HG02852 (cell line): ENCODE results near the gene IL15RA.
A peak's percentile ranks its signal among the peaks of the same experiment; 100 is the strongest.

Experiments used
- ATAC-seq: cut with Tn5 transposase; IDR thresholded peaks from one replicate; pipeline ENCODE4 v1.9.1; 2021; ENCODE audit warnings: mild to moderate bottlenecking, moderate library complexity; ENCODE audit not compliant: unreplicated experiment

Gene IL15RA

GRCh38 chr10:5977471-5978229 lies at the start of gene IL15RA:
TSS of gene IL15RA (minus strand) at chr10:5977543. CDS start at chr10:5977492, 51 bp downstream.
- peak; percentile 69 for ATAC-seq

- ATAC-seq = no peak
Observed at GRCh38 chr10:6025683-6026255, 48.4 kb upstream of the IL15RA start.

GRCh38 chr10:6024334-6024682 lies 47.0 kb upstream of the IL15RA start:
- ATAC-seq = no peak

GRCh38 chr10:6023661-6024333 lies 46.5 kb upstream of the IL15RA start:
- no peak for ATAC-seq

- no peak for ATAC-seq
Observed at GRCh38 chr10:6022660-6023059, 45.3 kb upstream of the IL15RA start.

- ATAC-seq = no peak
Observed at GRCh38 chr10:6020826-6021225, 43.5 kb upstream of the IL15RA start.

GRCh38 chr10:6019796-6020195 lies 42.5 kb upstream of the IL15RA start:
- ATAC-seq = no peak

- ATAC-seq = no peak
Observed at GRCh38 chr10:6019010-6019782, 41.9 kb upstream of the IL15RA start.

- no peak for ATAC-seq
Observed at GRCh38 chr10:6018422-6018821, 41.1 kb upstream of the IL15RA start.

- ATAC-seq = no peak
Observed at GRCh38 chr10:6017781-6018354, 40.5 kb upstream of the IL15RA start.

- no peak for ATAC-seq
Observed at GRCh38 chr10:6014241-6014761, 37.0 kb upstream of the IL15RA start.

GRCh38 chr10:6013413-6014192 lies 36.3 kb upstream of the IL15RA start:
- no peak for ATAC-seq

GRCh38 chr10:6012121-6012905 lies 35.0 kb upstream of the IL15RA start:
- no peak for ATAC-seq

GRCh38 chr10:6011558-6011957 lies 34.2 kb upstream of the IL15RA start:
- no peak for ATAC-seq

- no peak for ATAC-seq
Observed at GRCh38 chr10:6010569-6010968, 33.2 kb upstream of the IL15RA start.

- no peak for ATAC-seq
Observed at GRCh38 chr10:6009961-6010360, 32.6 kb upstream of the IL15RA start.

- ATAC-seq = no peak
Observed at GRCh38 chr10:6009150-6009549, 31.8 kb upstream of the IL15RA start.

GRCh38 chr10:6008497-6009142 lies 31.3 kb upstream of the IL15RA start:
- ATAC-seq = no peak

- no peak for ATAC-seq
Observed at GRCh38 chr10:6006991-6007390, 29.6 kb upstream of the IL15RA start.
